GM20000 (cell line): ENCODE measurements around the gene PSPH.

ENCODE experiments used
- DNase-seq: peaks from one replicate; pipeline ENCODE4 v3.0.0; 2012; ENCODE audit warnings: low spot score
- TF ChIP-seq, protein P1 (sequence below): IDR thresholded peaks from 2 replicates; pipeline ENCODE4 v1.5.1; 2012; ENCODE audit warnings: mild to moderate bottlenecking, control low read depth; ENCODE audit errors: extremely low read depth, missing control alignments

The PSPH gene

DNA sequence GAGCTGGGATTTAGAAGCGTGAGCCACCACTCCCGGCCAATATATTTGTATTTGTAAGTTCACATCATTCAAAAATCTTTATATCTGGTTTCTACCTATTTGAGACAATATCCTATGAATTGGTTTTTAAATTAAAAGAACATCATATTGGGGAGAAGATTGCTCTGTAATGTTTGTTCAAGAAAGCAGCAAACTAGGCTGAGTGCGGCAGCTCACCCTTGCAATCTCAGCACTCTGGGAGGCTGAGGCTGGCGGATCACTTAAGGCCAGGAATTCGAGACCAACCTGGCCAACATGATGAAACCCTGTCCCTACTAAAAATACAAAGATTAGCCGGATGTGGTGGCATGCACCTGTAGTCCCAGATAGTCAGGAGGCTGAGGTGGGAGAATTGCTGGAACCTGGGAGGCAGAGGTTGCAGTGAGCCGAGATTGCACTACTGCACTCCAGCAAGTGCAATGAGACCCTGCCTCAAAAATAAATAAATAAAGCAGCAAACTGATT lies 77.4 kb downstream of the PSPH start:
- DNase-seq = no peak

DNA sequence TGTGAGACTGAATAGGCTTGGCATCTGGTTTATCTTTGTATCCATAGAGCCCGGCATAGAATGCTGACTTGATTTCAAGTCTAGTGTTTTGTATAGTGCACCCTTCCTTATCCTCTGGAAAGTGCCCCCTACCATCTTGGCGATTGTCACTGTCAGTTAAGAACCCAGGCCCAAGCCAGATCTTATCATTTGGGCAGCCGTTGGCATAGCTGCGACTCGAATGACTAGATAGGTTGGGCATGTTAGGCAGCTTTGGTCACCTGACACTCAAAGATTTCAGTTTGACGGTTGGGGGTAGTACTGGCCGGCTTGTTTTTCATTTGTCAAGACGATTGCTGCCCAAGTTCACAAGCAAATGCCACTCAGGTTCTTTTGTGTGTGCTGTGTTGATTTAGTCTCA lies 80.3 kb downstream of the PSPH start:
- no peak for DNase-seq
- TF ChIP-seq, protein P1, sequence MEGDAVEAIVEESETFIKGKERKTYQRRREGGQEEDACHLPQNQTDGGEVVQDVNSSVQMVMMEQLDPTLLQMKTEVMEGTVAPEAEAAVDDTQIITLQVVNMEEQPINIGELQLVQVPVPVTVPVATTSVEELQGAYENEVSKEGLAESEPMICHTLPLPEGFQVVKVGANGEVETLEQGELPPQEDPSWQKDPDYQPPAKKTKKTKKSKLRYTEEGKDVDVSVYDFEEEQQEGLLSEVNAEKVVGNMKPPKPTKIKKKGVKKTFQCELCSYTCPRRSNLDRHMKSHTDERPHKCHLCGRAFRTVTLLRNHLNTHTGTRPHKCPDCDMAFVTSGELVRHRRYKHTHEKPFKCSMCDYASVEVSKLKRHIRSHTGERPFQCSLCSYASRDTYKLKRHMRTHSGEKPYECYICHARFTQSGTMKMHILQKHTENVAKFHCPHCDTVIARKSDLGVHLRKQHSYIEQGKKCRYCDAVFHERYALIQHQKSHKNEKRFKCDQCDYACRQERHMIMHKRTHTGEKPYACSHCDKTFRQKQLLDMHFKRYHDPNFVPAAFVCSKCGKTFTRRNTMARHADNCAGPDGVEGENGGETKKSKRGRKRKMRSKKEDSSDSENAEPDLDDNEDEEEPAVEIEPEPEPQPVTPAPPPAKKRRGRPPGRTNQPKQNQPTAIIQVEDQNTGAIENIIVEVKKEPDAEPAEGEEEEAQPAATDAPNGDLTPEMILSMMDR = no peak

More for the DNA sequence above, 77.4 kb downstream of the PSPH start:
- TF ChIP-seq, protein P1 = no peak

DNA sequence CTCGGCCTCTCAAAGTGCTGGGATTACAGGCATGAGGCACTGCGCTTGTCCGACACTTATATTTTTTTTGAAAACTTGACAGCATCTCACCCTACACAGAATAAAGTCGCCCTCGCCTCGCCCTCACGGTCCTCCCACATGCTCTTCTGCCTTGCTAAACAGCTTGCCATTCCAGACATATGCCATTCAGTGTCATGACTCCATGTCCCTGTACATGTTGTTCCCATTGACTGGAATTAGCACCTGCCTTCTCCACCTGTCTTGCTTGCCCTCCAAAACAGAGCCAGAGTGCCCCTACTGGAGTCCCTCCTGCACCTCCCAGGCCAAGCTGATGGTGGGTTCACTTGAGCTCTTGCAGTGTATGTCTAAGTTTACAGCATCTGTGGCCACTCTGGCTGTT lies 80.7 kb downstream of the PSPH start:
- no peak for DNase-seq

DNA sequence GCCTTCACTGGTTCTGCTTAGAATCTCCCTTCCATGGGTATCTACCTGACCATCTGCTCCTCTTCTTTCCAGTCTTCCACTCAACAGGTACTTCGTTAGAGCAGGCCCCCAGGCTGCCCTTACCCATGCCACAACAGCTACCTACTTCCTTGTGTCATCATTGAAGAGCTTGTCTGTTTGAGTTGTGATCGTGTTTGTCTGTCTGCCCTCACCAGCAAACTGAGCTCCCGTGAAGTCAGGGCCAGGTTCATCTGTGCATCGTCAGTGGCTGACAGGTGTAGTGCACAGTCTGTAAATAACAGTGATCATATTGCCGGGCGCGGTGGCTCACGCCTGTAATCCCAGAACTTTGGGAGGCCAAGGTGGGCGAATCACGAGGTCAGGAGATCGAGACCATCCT lies 81.9 kb downstream of the PSPH start:
- DNase-seq = no peak
- TF ChIP-seq, protein P1 = no peak

More for the DNA sequence above, 80.7 kb downstream of the PSPH start:
- TF ChIP-seq, protein P1 = no peak

DNA sequence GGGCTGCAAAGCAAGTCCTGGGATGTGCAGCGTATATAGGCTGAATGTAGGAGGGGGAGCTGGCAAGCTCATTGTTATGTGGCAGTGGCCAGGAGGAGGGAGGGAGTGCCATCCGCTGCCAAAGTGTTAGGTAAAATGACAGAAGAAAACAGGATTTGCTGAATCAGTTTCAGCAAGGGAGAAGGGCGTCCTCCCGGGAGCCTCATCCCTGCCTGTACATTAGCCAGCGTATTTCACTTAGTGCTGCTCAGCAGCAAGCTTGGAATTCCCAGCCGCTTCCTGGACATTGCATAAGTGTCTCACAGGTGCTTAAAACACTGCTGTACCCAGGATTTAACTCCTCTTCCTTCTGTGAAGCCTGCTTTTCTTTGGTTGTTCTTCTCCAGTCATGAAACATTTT lies 84.4 kb downstream of the PSPH start:
- TF ChIP-seq, protein P1 = no peak
- DNase-seq = no peak

DNA sequence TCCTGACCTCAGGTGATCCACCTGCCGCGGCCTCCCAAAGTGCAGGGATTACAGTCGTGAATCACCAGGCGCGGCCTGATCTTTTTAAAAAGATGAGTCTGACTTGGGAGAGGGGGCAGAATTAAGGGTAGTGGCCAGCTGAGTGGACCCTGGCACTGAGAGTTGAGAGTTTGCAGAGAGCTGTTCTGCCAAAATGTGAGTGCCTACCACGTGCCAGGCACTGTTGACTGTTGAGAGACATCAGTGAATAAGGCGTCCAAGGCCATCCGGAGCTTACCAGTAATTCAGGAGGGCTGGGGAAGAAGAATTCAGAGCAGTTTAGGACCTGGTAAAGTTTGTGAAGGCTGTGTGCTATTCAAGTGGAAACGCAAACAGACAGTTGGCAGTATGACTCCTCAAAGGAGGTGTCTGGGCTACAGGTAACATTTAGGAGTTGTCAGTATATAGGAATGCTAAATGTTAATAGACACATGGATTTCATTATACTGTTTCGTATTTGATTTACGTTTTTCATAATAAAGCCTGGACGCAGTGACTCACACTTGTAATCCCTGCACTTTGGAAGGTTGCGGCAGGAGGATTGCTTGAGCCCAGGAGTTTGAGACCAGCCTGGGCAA lies 85.3 kb downstream of the PSPH start:
- TF ChIP-seq, protein P1 = no peak
- DNase-seq = no peak

DNA sequence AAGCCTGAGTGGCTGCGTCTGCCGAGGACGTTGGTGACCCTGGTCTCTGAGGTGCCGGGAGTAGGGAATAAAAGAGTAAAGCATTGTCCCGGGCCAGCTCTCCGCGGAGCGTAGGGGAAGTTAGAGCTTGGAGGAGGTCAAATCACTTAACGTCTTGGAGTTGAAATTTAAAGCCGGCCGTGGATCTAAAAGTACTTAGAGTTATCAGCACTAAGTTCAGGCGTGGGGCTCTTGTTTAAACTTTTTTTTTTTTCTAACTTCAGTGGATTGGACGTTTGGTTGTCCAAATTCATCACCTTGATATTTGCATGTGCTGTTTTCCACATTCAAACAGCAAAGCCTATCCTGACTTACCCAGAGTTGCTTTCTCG lies 86.2 kb downstream of the PSPH start:
- TF ChIP-seq, protein P1 = no peak
- no peak for DNase-seq
